Measurements from ENCODE around the gene CNPY1. TPM values are rescaled to one million over a fixed set of nuclear protein-coding genes. Genes with fewer than 3 reads are reported as not detected.

The CNPY1 gene
- total RNA-seq, 1 donor from 2014 or later: not detected

GRCh38 chr7:155495440-155496248 is 50.7 kb downstream of the CNPY1 start:
- peaks cover 2% of the 10 kb centered on the region for H3K9me3 Mint-ChIP-seq (ENCODE audit: unreplicated experiment)
- TF ChIP-seq CTCF (IDR thresholded peaks at IDR 0.05; ENCODE audit: partially characterized antibody, unreplicated experiment): no peak
- H3K4me1 Mint-ChIP-seq (ENCODE audit: low read depth, unreplicated experiment): peaks cover 7% of the 10 kb centered on the region
- no peak overlapping the region for H3K4me3 Mint-ChIP-seq (ENCODE audit: unreplicated experiment)
- no peaks in the 10 kb centered on the region for H3K36me3 Mint-ChIP-seq (ENCODE audit: unreplicated experiment)
- no peak for DNase-seq
- H3K27me3 Mint-ChIP-seq (ENCODE audit: unreplicated experiment): peaks cover 5% of the 10 kb centered on the region
- H3K27ac Mint-ChIP-seq (ENCODE audit: unreplicated experiment): no peak overlapping the region

GRCh38 chr7:155494551-155494950 is 51.8 kb downstream of the CNPY1 start:
- Mint-ChIP-seq H3K4me3 (ENCODE audit: unreplicated experiment) (no peak overlapping the region), H3K27ac (ENCODE audit: unreplicated experiment) (no peak overlapping the region), H3K36me3 (ENCODE audit: unreplicated experiment) (no peaks in the 10 kb centered on the region), H3K27me3 (ENCODE audit: unreplicated experiment) (peaks cover 8% of the 10 kb centered on the region), H3K4me1 (ENCODE audit: low read depth, unreplicated experiment) (peaks cover 10% of the 10 kb centered on the region), H3K9me3 (ENCODE audit: unreplicated experiment) (peaks cover 2% of the 10 kb centered on the region)
- DNase-seq: no peak
- no peak for TF ChIP-seq CTCF (IDR thresholded peaks at IDR 0.05; ENCODE audit: partially characterized antibody, unreplicated experiment)

- no peak for DNase-seq
- H3K9me3 Mint-ChIP-seq (ENCODE audit: unreplicated experiment): peaks cover 2% of the 10 kb centered on the region
Observed at GRCh38 chr7:155493744-155494538, 52.4 kb downstream of the CNPY1 start.

GRCh38 chr7:155491812-155492211 is 54.5 kb downstream of the CNPY1 start:
- H3K27me3 Mint-ChIP-seq (ENCODE audit: unreplicated experiment): peaks cover 10% of the 10 kb centered on the region
- H3K36me3 Mint-ChIP-seq (ENCODE audit: unreplicated experiment): peaks cover 3% of the 10 kb centered on the region
- no peak for DNase-seq
- peaks cover 4% of the 10 kb centered on the region for H3K9me3 Mint-ChIP-seq (ENCODE audit: unreplicated experiment)
- H3K4me1 Mint-ChIP-seq (ENCODE audit: low read depth, unreplicated experiment): peaks cover 10% of the 10 kb centered on the region
- no peak overlapping the region for H3K27ac Mint-ChIP-seq (ENCODE audit: unreplicated experiment)
- no peak for TF ChIP-seq CTCF (IDR thresholded peaks at IDR 0.05; ENCODE audit: partially characterized antibody, unreplicated experiment)
- peak overlapping the region; percentile 1 for H3K4me3 Mint-ChIP-seq (ENCODE audit: unreplicated experiment)

More at GRCh38 chr7:155493744-155494538, 52.4 kb downstream of the CNPY1 start:
- Mint-ChIP-seq H3K4me1 (ENCODE audit: low read depth, unreplicated experiment) (peaks cover 10% of the 10 kb centered on the region), H3K27ac (ENCODE audit: unreplicated experiment) (no peak overlapping the region), H3K36me3 (ENCODE audit: unreplicated experiment) (peaks cover under 1% of the 10 kb centered on the region), H3K4me3 (ENCODE audit: unreplicated experiment) (no peak overlapping the region), H3K27me3 (ENCODE audit: unreplicated experiment) (peaks cover 6% of the 10 kb centered on the region)
- no peak for TF ChIP-seq CTCF (IDR thresholded peaks at IDR 0.05; ENCODE audit: partially characterized antibody, unreplicated experiment)
